ENCODE data around the gene BMX. TPM values are rescaled to one million over a fixed set of nuclear protein-coding genes. Genes with fewer than 3 reads are reported as not detected.

The BMX gene
- total and polyA plus RNA-seq, 2 donors: 0.57 to 1.3 TPM

DNA sequence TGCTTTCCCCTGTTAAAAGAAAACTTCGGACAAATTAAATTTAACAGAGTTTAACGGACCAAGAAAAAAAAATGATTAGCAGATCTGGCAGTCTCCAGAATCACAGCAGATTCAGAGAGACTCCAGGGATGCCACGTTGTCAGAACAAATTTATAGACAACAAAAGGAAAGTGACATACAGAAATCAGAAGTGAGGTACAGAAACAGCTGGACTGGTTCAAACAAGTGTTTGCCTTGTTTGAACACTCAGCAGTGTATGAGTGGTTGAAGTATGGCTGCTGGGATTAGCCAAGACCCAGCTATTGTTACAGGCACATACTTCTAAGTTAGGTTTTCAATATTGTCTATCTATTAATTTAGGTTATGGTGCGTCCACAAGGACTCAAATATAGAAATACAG is 26.6 kb upstream of the BMX start:
- no peak overlapping the region for H3K27ac ChIP-seq (ENCODE audit: low read depth in 1 of 2, low read length in 1 of 2)
- H3K27me3 ChIP-seq (ENCODE audit: control insufficient read depth in 2 of 2, insufficient read depth in 1 of 2, low read length in 1 of 2): no peaks in the 10 kb centered on the region
- H3K4me3 ChIP-seq (ENCODE audit: low read length in 2 of 2): no peak overlapping the region
- DNase-seq (ENCODE audit: low read depth in 6 of 9, low spot score in 9 of 9): no peak
- 98% methylated on average over 4 of the region's 4 CpGs for WGBS
- no peaks in the 10 kb centered on the region for H3K9me3 ChIP-seq (ENCODE audit: control insufficient read depth in 2 of 2, insufficient read depth in 1 of 2, low read length in 1 of 2)
- no peaks in the 10 kb centered on the region for H3K36me3 ChIP-seq (ENCODE audit: control insufficient read depth in 2 of 2, insufficient read depth in 2 of 2, low read length in 1 of 2)
- H3K4me1 ChIP-seq (ENCODE audit: control insufficient read depth in 2 of 2, insufficient read depth in 2 of 2, low read length in 2 of 2): no peaks in the 10 kb centered on the region

DNA sequence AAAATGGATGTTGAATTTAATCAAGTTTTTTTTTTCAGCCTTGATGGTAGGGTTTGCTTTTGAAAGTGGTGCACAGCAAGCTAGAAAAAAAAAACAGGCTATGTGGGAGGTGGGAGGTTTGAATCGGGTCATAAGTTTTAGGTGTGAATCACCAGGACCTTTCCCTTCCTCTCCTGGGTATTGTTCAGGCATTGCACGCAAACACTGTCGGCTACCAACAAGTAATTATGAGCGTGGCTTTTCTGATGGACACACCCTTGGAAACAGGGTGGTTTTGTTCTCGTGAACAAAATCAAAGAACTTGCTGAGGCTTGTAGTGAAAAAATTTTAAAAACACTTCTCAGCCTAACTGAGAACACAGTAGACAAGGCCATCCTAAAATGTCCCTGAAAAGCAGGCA is 25.6 kb upstream of the BMX start:
- Histone ChIP-seq H3K27me3 (ENCODE audit: control insufficient read depth in 2 of 2, insufficient read depth in 1 of 2, low read length in 1 of 2) (no peaks in the 10 kb centered on the region), H3K9me3 (ENCODE audit: control insufficient read depth in 2 of 2, insufficient read depth in 1 of 2, low read length in 1 of 2) (no peaks in the 10 kb centered on the region), H3K4me3 (ENCODE audit: low read length in 2 of 2) (no peak overlapping the region), H3K36me3 (ENCODE audit: control insufficient read depth in 2 of 2, insufficient read depth in 2 of 2, low read length in 1 of 2) (no peaks in the 10 kb centered on the region), H3K4me1 (ENCODE audit: control insufficient read depth in 2 of 2, insufficient read depth in 2 of 2, low read length in 2 of 2) (no peaks in the 10 kb centered on the region), H3K27ac (ENCODE audit: low read depth in 1 of 2, low read length in 1 of 2) (no peak overlapping the region)
- no peak for DNase-seq (ENCODE audit: low read depth in 6 of 9, low spot score in 9 of 9)
- 92% methylated on average over 5 of the region's 5 CpGs for whole genome bisulfite sequencing

GRCh38 chrX:15475486-15475885 is 25.1 kb upstream of the BMX start:
- Histone ChIP-seq H3K4me1 (ENCODE audit: control insufficient read depth in 2 of 2, insufficient read depth in 2 of 2, low read length in 2 of 2) (no peaks in the 10 kb centered on the region), H3K36me3 (ENCODE audit: control insufficient read depth in 2 of 2, insufficient read depth in 2 of 2, low read length in 1 of 2) (no peaks in the 10 kb centered on the region), H3K4me3 (ENCODE audit: low read length in 2 of 2) (no peak overlapping the region), H3K27ac (ENCODE audit: low read depth in 1 of 2, low read length in 1 of 2) (no peak overlapping the region), H3K9me3 (ENCODE audit: control insufficient read depth in 2 of 2, insufficient read depth in 1 of 2, low read length in 1 of 2) (no peaks in the 10 kb centered on the region), H3K27me3 (ENCODE audit: control insufficient read depth in 2 of 2, insufficient read depth in 1 of 2, low read length in 1 of 2) (no peaks in the 10 kb centered on the region)
- over 99% methylated on average over 4 of the region's 4 CpGs for WGBS
- DNase-seq (ENCODE audit: low read depth in 6 of 9, low spot score in 9 of 9): no peak

DNA sequence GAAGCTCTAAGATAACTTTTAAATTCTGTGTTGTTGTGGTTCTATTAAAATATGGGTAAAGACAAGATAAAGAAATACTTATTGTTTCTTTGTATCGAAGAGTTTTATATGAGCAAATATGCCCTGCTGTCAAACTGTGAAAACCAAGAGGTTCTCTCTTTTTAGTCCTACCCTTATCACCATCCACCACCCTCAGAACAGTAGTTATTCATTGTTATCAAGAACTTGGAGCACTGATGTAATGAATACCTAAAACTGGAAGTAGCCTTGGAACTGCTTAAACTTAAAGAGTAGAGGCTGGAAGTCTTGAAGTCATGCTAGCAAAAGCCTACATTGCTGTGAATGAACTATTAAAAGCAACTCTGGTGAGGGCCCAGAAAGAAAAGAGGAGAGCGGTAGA is 16.7 kb upstream of the BMX start:
- H3K9me3 ChIP-seq (ENCODE audit: control insufficient read depth in 2 of 2, insufficient read depth in 1 of 2, low read length in 1 of 2): no peaks in the 10 kb centered on the region
- no peaks in the 10 kb centered on the region for H3K36me3 ChIP-seq (ENCODE audit: control insufficient read depth in 2 of 2, insufficient read depth in 2 of 2, low read length in 1 of 2)
- DNase-seq (ENCODE audit: low read depth in 6 of 9, low spot score in 9 of 9): no peak
- WGBS: 100% methylated on average over 2 of the region's 2 CpGs
- no peak overlapping the region for H3K4me3 ChIP-seq (ENCODE audit: low read length in 2 of 2)
- H3K27me3 ChIP-seq (ENCODE audit: control insufficient read depth in 2 of 2, insufficient read depth in 1 of 2, low read length in 1 of 2): no peaks in the 10 kb centered on the region
- H3K4me1 ChIP-seq (ENCODE audit: control insufficient read depth in 2 of 2, insufficient read depth in 2 of 2, low read length in 2 of 2): no peaks in the 10 kb centered on the region
- H3K27ac ChIP-seq (ENCODE audit: low read depth in 1 of 2, low read length in 1 of 2): no peak overlapping the region

- Histone ChIP-seq H3K4me1 (ENCODE audit: control insufficient read depth in 2 of 2, insufficient read depth in 2 of 2, low read length in 2 of 2) (peaks cover 0 to 3% of the 10 kb centered on the region in 2 donors), H3K4me3 (ENCODE audit: low read length in 2 of 2) (no peak overlapping the region), H3K27ac (ENCODE audit: low read depth in 1 of 2, low read length in 1 of 2) (no peak overlapping the region), H3K36me3 (ENCODE audit: control insufficient read depth in 2 of 2, insufficient read depth in 2 of 2, low read length in 1 of 2) (no peaks in the 10 kb centered on the region), H3K27me3 (ENCODE audit: control insufficient read depth in 2 of 2, insufficient read depth in 1 of 2, low read length in 1 of 2) (peaks cover 0 to 17% of the 10 kb centered on the region in 2 donors), H3K9me3 (ENCODE audit: control insufficient read depth in 2 of 2, insufficient read depth in 1 of 2, low read length in 1 of 2) (no peaks in the 10 kb centered on the region)
- no peak for DNase-seq (ENCODE audit: low read depth in 6 of 9, low spot score in 9 of 9)
- 98% methylated on average over 5 of the region's 5 CpGs for WGBS
Measured at GRCh38 chrX:15492469-15492868, 8.1 kb upstream of the BMX start.

DNA sequence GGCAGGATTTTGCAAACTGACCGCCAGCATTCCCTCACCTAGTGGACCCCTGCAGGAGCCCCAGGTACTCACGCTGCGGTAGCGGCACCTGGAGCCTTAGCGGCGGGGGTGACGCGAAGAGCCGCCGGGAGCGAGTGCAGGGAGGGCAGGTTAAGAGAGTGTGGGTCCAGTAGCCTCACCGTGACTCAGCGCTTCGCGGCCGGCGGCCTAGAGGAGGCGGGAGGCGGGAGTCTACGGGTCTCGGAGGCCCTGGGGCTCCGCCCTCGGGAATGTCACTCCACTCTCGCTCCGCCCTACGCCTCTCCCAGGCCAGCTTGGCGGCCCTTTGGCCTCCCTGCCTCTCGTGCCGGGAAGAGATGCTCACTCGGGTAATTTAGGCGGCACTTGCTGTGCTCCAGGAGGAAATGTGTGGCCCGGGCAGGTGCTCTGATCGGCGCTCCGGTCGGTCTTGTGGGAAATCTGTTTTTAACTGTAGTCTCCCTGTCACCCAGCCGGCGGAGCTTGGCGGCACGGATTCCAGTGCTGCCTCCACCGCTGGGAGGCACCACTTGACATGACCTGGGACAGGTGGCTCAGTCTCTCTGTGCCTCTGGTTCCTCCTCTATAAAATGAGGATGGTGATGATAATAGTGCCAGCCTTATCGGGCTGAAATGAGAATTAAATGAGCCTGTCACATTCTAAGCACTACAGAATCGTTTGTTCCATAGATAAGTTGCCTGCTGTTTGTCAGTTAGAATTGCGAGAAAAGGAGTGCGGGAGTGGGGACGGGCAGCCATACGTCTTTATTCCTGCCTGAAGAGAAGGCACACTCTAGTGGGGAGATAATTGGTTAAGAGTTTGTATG is 7.3 kb upstream of the BMX start, which contains the start of gene PIR:
Gene PIR (minus strand): TSS at position 216 of the 845 bp plus-strand sequence. CDS start 2,076 bp downstream, outside the sequence.
- H3K36me3 ChIP-seq (ENCODE audit: control insufficient read depth in 2 of 2, insufficient read depth in 2 of 2, low read length in 1 of 2): no peaks in the 10 kb centered on the region
- no peaks in the 10 kb centered on the region for H3K9me3 ChIP-seq (ENCODE audit: control insufficient read depth in 2 of 2, insufficient read depth in 1 of 2, low read length in 1 of 2)
- peak within 1 kb of the TSS in 1 of 2 donors; percentile 0 for H3K27ac ChIP-seq (ENCODE audit: low read depth in 1 of 2, low read length in 1 of 2)
- peaks cover 0 to 3% of the 10 kb centered on the region in 2 donors for H3K4me1 ChIP-seq (ENCODE audit: control insufficient read depth in 2 of 2, insufficient read depth in 2 of 2, low read length in 2 of 2)
- peak in 5 of 9 donors; percentile 1 to 35 (median 13) for DNase-seq (ENCODE audit: low read depth in 6 of 9, low spot score in 9 of 9)
- peaks cover 0 to 17% of the 10 kb centered on the region in 2 donors for H3K27me3 ChIP-seq (ENCODE audit: control insufficient read depth in 2 of 2, insufficient read depth in 1 of 2, low read length in 1 of 2)
- WGBS: 6% methylated on average over 47 of the region's 47 CpGs
- peak within 1 kb of the TSS; percentile 40 to 43 for H3K4me3 ChIP-seq (ENCODE audit: low read length in 2 of 2)

- no peak for DNase-seq (ENCODE audit: low read depth in 6 of 9, low spot score in 9 of 9)
- Histone ChIP-seq H3K9me3 (ENCODE audit: control insufficient read depth in 2 of 2, insufficient read depth in 1 of 2, low read length in 1 of 2) (no peaks in the 10 kb centered on the region), H3K27ac (ENCODE audit: low read depth in 1 of 2, low read length in 1 of 2) (no peak overlapping the region), H3K4me1 (ENCODE audit: control insufficient read depth in 2 of 2, insufficient read depth in 2 of 2, low read length in 2 of 2) (peaks cover 0 to 3% of the 10 kb centered on the region in 2 donors), H3K27me3 (ENCODE audit: control insufficient read depth in 2 of 2, insufficient read depth in 1 of 2, low read length in 1 of 2) (peaks cover 0 to 25% of the 10 kb centered on the region in 2 donors), H3K4me3 (ENCODE audit: low read length in 2 of 2) (no peak overlapping the region), H3K36me3 (ENCODE audit: control insufficient read depth in 2 of 2, insufficient read depth in 2 of 2, low read length in 1 of 2) (no peaks in the 10 kb centered on the region)
- WGBS: 91% methylated on average over 4 of the region's 4 CpGs
Measured at GRCh38 chrX:15495801-15496200, 4.8 kb upstream of the BMX start.

GRCh38 chrX:15496824-15497223 is 3.8 kb upstream of the BMX start:
- Histone ChIP-seq H3K27me3 (ENCODE audit: control insufficient read depth in 2 of 2, insufficient read depth in 1 of 2, low read length in 1 of 2) (peaks cover 0 to 32% of the 10 kb centered on the region in 2 donors), H3K27ac (ENCODE audit: low read depth in 1 of 2, low read length in 1 of 2) (no peak overlapping the region), H3K4me1 (ENCODE audit: control insufficient read depth in 2 of 2, insufficient read depth in 2 of 2, low read length in 2 of 2) (peaks cover 0 to 3% of the 10 kb centered on the region in 2 donors), H3K4me3 (ENCODE audit: low read length in 2 of 2) (no peak overlapping the region), H3K9me3 (ENCODE audit: control insufficient read depth in 2 of 2, insufficient read depth in 1 of 2, low read length in 1 of 2) (no peaks in the 10 kb centered on the region), H3K36me3 (ENCODE audit: control insufficient read depth in 2 of 2, insufficient read depth in 2 of 2, low read length in 1 of 2) (no peaks in the 10 kb centered on the region)
- WGBS: 89% methylated on average over 4 of the region's 4 CpGs
- no peak for DNase-seq (ENCODE audit: low read depth in 6 of 9, low spot score in 9 of 9)

DNA sequence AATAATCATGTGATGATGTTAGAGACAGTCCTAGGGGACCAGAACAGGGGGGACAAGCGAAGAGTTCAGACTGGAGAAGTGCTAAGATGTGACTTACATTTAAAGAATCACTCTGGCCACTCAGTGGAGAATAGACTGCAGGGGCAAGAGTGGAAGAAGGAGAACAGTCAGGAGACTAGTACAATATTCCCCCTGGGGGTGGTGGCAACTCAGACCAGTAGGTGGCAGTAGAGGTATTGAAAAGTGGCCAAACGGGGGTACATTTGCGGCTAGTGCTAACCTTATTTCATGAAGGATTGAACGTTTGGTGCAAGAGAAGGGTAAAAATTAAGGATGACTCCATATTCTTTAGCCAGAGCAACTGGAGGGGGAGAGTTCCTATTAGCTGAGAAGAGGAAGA is 2.7 kb upstream of the BMX start:
- Histone ChIP-seq H3K27ac (ENCODE audit: low read depth in 1 of 2, low read length in 1 of 2) (no peak overlapping the region), H3K27me3 (ENCODE audit: control insufficient read depth in 2 of 2, insufficient read depth in 1 of 2, low read length in 1 of 2) (peaks cover 0 to 27% of the 10 kb centered on the region in 2 donors), H3K4me3 (ENCODE audit: low read length in 2 of 2) (no peak overlapping the region), H3K36me3 (ENCODE audit: control insufficient read depth in 2 of 2, insufficient read depth in 2 of 2, low read length in 1 of 2) (no peaks in the 10 kb centered on the region), H3K4me1 (ENCODE audit: control insufficient read depth in 2 of 2, insufficient read depth in 2 of 2, low read length in 2 of 2) (peaks cover 0 to 3% of the 10 kb centered on the region in 2 donors), H3K9me3 (ENCODE audit: control insufficient read depth in 2 of 2, insufficient read depth in 1 of 2, low read length in 1 of 2) (no peaks in the 10 kb centered on the region)
- 6% methylated on average over 4 of the region's 4 CpGs for WGBS
- DNase-seq (ENCODE audit: low read depth in 6 of 9, low spot score in 9 of 9): peak in 6 of 9 donors; percentile 4 to 54 (median 6)

Measured in thymus (tissue), 11 donors.